K562 (cell line): ENCODE data around the gene PAN3.

Experiments used
- ATF3 ChIP-seq, 2 experiments: fragments of 450-650 bp in 1 of 2; sonication (generic) in 1 of 2; formaldehyde crosslinking in 1 of 2; IDR thresholded peaks in 1 of 2; conservative IDR thresholded peaks in 1 of 2; 2 replicates each; pipeline versions ENCODE4 v1.6.1 to v1.8.1; 2016 to 2023; ENCODE audit warnings: mild to moderate bottlenecking in 2 of 2, moderate library complexity in 2 of 2, inconsistent platforms in 1 of 2, missing genetic modification reagents in 1 of 2
- GATA2 ChIP-seq: sonication (generic); formaldehyde crosslinking; IDR thresholded peaks from 2 replicates; pipeline ENCODE4 v1.4.0; 2020; ENCODE audit warnings: mild to moderate bottlenecking, missing genetic modification reagents
- KDM5B ChIP-seq: fragments of 200-600 bp; sonication (generic); IDR thresholded peaks from 2 replicates; pipeline ENCODE4 v1.6.1; 2012; ENCODE audit warnings: low read depth, mild to moderate bottlenecking, moderate library complexity, low read length, control low read depth, inconsistent platforms; ENCODE audit not compliant: insufficient replicate concordance
- KLF16 ChIP-seq: IDR thresholded peaks from 2 replicates; pipeline ENCODE4 v1.6.1; 2016; ENCODE audit warnings: antibody characterized with exemption
- MAFK ChIP-seq: IDR thresholded peaks from 2 replicates; pipeline ENCODE4 v1.6.1; 2011; ENCODE audit warnings: low read length, improper control_type of control experiment
- MCM5 ChIP-seq: fragments of 450-650 bp; IDR thresholded peaks from 2 replicates; pipeline ENCODE4 v1.6.1; 2016; ENCODE audit warnings: low read depth
- STAG1 ChIP-seq: sonication (generic); formaldehyde crosslinking; IDR thresholded peaks from 2 replicates; pipeline ENCODE4 v1.5.0; 2020; ENCODE audit warnings: missing genetic modification reagents, borderline replicate concordance
- TCFL5 ChIP-seq: fragments of 250-450 bp; sonication (Bioruptor Pico); conservative IDR thresholded peaks from 2 replicates; pipeline ENCODE4 v1.6.1; 2021; ENCODE audit warnings: mild to moderate bottlenecking, moderate library complexity, matching md5 sums
- YY1 ChIP-seq, 3 experiments: IDR thresholded peaks; 2 replicates each; pipeline ENCODE4 v1.6.1; 2011; ENCODE audit warnings: low read length in 2 of 3, mild to moderate bottlenecking in 2 of 3, moderate library complexity in 2 of 3, borderline replicate concordance in 1 of 3, control low read depth in 1 of 3, low read depth in 1 of 3; ENCODE audit not compliant: insufficient read depth in 3 of 3, insufficient replicate concordance in 2 of 3, control insufficient read depth in 1 of 3, insufficient read length in 1 of 3; ENCODE audit errors: extremely low read depth in 1 of 3
- ZBTB7A ChIP-seq: IDR thresholded peaks from 2 replicates; pipeline ENCODE4 v1.6.1; 2011; ENCODE audit warnings: low read depth, mild to moderate bottlenecking, low read length, moderate library complexity, borderline replicate concordance; ENCODE audit not compliant: control insufficient read depth
- ZNF444 ChIP-seq: fragments of 250-450 bp; sonication (Bioruptor Pico); IDR thresholded peaks from 2 replicates; pipeline ENCODE4 v1.4.0; 2020; ENCODE audit warnings: mild to moderate bottlenecking, moderate library complexity
- TF ChIP-seq, protein P1 (sequence below): IDR thresholded peaks from 2 replicates; pipeline ENCODE4 v1.6.1; 2016; ENCODE audit warnings: missing genetic modification characterization, missing compliant biosample characterization

DNA sequence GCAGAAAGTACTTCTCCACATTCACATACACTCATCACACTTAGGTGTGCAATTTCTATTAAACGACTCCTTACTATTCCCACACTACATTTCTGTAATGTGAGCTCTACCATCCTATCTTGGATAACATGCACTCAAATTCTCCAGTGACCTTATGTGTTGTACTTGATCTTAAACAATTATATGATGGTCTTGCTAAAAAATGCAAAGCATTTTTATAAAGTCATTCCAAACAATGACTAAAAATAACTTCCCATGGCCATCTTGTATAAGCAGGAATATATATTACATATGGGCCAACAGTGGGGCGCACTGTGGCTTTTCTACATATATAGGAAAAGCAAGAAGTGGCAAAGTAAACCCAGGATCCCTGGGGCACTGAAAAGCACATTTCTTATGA, 201.1 kb downstream of the PAN3 start:
- no peak for TF ChIP-seq YY1 (IDR thresholded peaks at IDR 0.05; ENCODE audit: borderline replicate concordance in 1 of 3, control insufficient read depth in 1 of 3, extremely low read depth in 1 of 3, insufficient read depth in 3 of 3, insufficient read length in 1 of 3, insufficient replicate concordance in 2 of 3, low read depth in 1 of 3, low read length in 2 of 3)
- TF ChIP-seq ATF3 (IDR thresholded peaks at IDR 0.05): no peak
- TF ChIP-seq ATF3 (CRISPR knock-in tag; conservative IDR thresholded peaks at IDR 0.05): no peak
- no peak for TF ChIP-seq GATA2 (CRISPR knock-in tag)
- TF ChIP-seq, protein P1, sequence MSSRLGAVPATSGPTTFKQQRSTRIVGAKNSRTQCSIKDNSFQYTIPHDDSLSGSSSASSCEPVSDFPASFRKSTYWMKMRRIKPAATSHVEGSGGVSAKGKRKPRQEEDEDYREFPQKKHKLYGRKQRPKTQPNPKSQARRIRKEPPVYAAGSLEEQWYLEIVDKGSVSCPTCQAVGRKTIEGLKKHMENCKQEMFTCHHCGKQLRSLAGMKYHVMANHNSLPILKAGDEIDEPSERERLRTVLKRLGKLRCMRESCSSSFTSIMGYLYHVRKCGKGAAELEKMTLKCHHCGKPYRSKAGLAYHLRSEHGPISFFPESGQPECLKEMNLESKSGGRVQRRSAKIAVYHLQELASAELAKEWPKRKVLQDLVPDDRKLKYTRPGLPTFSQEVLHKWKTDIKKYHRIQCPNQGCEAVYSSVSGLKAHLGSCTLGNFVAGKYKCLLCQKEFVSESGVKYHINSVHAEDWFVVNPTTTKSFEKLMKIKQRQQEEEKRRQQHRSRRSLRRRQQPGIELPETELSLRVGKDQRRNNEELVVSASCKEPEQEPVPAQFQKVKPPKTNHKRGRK (tag): no peak
- no peak for TF ChIP-seq MAFK
- TF ChIP-seq TCFL5: no peak
- TF ChIP-seq ZBTB7A: no peak
- no peak for TF ChIP-seq KLF16
- no peak for TF ChIP-seq STAG1 (CRISPR knock-in tag)
- TF ChIP-seq MCM5: no peak
- TF ChIP-seq ZNF444 (CRISPR knock-in tag): no peak
- TF ChIP-seq KDM5B: no peak
